ENCODE measurements around the gene HSF2BP. TPM values are rescaled to one million over a fixed set of nuclear protein-coding genes. Genes with fewer than 3 reads are reported as not detected.
"Not testable (repeated sequence)": the region's sequence is repeated elsewhere in the genome, so short reads cannot be mapped to it uniquely, and the experiment has no call there.

Gene HSF2BP
- total RNA-seq, 1 experiment from 2014 or later: 1.5 TPM

GRCh38 chr21:43702785-43703034 is 43.4 kb upstream of the HSF2BP start:
- TF ChIP-seq, protein P1, sequence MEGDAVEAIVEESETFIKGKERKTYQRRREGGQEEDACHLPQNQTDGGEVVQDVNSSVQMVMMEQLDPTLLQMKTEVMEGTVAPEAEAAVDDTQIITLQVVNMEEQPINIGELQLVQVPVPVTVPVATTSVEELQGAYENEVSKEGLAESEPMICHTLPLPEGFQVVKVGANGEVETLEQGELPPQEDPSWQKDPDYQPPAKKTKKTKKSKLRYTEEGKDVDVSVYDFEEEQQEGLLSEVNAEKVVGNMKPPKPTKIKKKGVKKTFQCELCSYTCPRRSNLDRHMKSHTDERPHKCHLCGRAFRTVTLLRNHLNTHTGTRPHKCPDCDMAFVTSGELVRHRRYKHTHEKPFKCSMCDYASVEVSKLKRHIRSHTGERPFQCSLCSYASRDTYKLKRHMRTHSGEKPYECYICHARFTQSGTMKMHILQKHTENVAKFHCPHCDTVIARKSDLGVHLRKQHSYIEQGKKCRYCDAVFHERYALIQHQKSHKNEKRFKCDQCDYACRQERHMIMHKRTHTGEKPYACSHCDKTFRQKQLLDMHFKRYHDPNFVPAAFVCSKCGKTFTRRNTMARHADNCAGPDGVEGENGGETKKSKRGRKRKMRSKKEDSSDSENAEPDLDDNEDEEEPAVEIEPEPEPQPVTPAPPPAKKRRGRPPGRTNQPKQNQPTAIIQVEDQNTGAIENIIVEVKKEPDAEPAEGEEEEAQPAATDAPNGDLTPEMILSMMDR (IDR thresholded peaks at IDR 0.05; ENCODE audit: unreplicated experiment): no peak
- intact Hi-C loops (cut with micrococcal nuclease; ENCODE audit: unreplicated experiment): no loop called here

DNA sequence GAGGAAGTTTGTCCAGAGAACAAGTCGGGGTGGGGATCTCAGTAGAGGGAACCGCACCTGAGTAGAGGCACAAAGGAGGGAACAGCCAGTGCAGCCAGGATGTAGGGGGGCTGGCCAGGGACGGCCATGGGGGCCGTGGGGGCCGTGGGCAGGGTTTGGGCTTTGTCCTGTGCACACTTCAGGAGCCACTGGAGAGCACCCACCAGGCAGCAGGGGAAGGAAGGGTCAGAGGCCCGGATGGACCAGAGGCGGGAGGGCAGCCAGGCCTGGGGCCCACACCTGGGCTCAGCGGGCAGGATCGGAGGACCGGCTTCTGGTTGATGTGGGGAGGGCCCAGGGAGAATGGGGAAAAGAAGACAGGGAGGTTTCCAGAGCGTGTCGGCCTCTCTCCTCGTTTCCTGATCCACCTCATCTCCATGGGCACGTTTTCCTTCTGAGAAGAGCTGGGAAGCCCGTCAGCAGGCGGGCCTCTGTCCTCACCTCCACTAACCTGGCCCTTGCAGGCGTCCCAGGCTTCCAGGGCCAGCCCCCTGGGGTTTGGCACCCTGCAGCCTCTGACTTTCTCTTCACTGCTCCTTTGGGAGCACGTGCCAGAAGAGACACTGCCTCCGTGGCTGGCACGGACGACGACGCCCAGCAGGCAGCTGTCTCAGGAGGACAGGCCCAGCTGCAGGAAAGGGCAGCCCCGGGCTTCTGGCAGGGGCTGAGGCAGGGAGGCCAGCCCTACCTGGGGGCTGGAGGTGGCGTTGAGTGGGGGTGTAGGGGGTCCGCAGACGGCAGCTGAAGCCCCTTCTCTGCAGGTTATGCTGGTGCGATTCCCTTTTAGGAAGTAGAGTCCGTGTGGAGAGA is 42.9 kb upstream of the HSF2BP start:
- no peaks in the 10 kb centered on the region for H3K9me3 Mint-ChIP-seq (ENCODE audit: low read depth, unreplicated experiment)
- TF ChIP-seq, protein P1 (IDR thresholded peaks at IDR 0.05; ENCODE audit: unreplicated experiment): no peak
- no TSS peak for BruUV-seq (replicated peaks)
- no peaks in the 10 kb centered on the region for H3K27me3 Mint-ChIP-seq (ENCODE audit: unreplicated experiment)
- CTCF ChIA-PET: no interaction called here
- H3K4me1 Mint-ChIP-seq (ENCODE audit: low read depth, unreplicated experiment): no peaks in the 10 kb centered on the region
- no peak for DNase-seq
- peak overlapping the region; percentile 17 for H3K4me3 Mint-ChIP-seq (ENCODE audit: low read depth, unreplicated experiment)
- H3K36me3 Mint-ChIP-seq (ENCODE audit: insufficient read depth, unreplicated experiment): peaks cover 3% of the 10 kb centered on the region
- intact Hi-C loops (cut with micrococcal nuclease; ENCODE audit: unreplicated experiment): no loop called here
- no peak overlapping the region for H3K27ac Mint-ChIP-seq (ENCODE audit: unreplicated experiment)

More at GRCh38 chr21:43702785-43703034, 43.4 kb upstream of the HSF2BP start:
- DNase-seq: no peak
- peaks cover 3% of the 10 kb centered on the region for H3K36me3 Mint-ChIP-seq (ENCODE audit: insufficient read depth, unreplicated experiment)
- no peaks in the 10 kb centered on the region for H3K4me1 Mint-ChIP-seq (ENCODE audit: low read depth, unreplicated experiment)
- peak overlapping the region; percentile 17 for H3K4me3 Mint-ChIP-seq (ENCODE audit: low read depth, unreplicated experiment)
- no peak overlapping the region for H3K27ac Mint-ChIP-seq (ENCODE audit: unreplicated experiment)
- no peaks in the 10 kb centered on the region for H3K27me3 Mint-ChIP-seq (ENCODE audit: unreplicated experiment)
- H3K9me3 Mint-ChIP-seq (ENCODE audit: low read depth, unreplicated experiment): no peaks in the 10 kb centered on the region
- CTCF ChIA-PET: no interaction called here
- no TSS peak for BruUV-seq (replicated peaks)

- no peak overlapping the region for H3K4me3 Mint-ChIP-seq (ENCODE audit: low read depth, unreplicated experiment)
- intact Hi-C loops (cut with micrococcal nuclease; ENCODE audit: unreplicated experiment): no loop called here
- CTCF ChIA-PET: no interaction called here
- H3K4me1 Mint-ChIP-seq (ENCODE audit: low read depth, unreplicated experiment): no peaks in the 10 kb centered on the region
- TF ChIP-seq, protein P1 (IDR thresholded peaks at IDR 0.05; ENCODE audit: unreplicated experiment): no peak
- BruUV-seq (replicated peaks): no TSS peak
- H3K27me3 Mint-ChIP-seq (ENCODE audit: unreplicated experiment): no peaks in the 10 kb centered on the region
- no peak for DNase-seq
- H3K9me3 Mint-ChIP-seq (ENCODE audit: low read depth, unreplicated experiment): no peaks in the 10 kb centered on the region
- no peak overlapping the region for H3K27ac Mint-ChIP-seq (ENCODE audit: unreplicated experiment)
- peaks cover 15% of the 10 kb centered on the region for H3K36me3 Mint-ChIP-seq (ENCODE audit: insufficient read depth, unreplicated experiment)
Measured at GRCh38 chr21:43699933-43700599, 40.8 kb upstream of the HSF2BP start.

DNA sequence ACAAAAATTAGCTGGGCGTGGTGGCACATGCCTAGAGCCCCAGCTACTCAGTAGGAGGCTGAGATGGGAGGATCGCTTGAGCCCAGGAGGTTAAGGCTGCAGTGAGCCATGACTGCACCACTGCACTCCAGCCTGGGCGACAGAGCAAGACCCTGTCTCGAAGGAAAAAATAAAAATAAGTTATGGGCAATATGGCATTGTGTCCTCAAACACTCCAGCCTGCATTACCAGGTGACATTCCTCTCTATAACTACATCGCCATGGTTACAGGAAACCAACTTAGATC is 40.1 kb upstream of the HSF2BP start:
- CTCF ChIA-PET; intact Hi-C loops (cut with micrococcal nuclease; ENCODE audit: unreplicated experiment); H3K4me1 Mint-ChIP-seq (ENCODE audit: low read depth, unreplicated experiment); H3K27me3 Mint-ChIP-seq (ENCODE audit: unreplicated experiment); H3K27ac Mint-ChIP-seq (ENCODE audit: unreplicated experiment); DNase-seq; H3K9me3 Mint-ChIP-seq (ENCODE audit: low read depth, unreplicated experiment); H3K4me3 Mint-ChIP-seq (ENCODE audit: low read depth, unreplicated experiment); BruUV-seq (replicated peaks): not testable (repeated sequence)
- peaks cover 15% of the 10 kb centered on the region for H3K36me3 Mint-ChIP-seq (ENCODE audit: insufficient read depth, unreplicated experiment)

Measured in Calu3 (cell line).